Aorta (tissue), 5 donors: ENCODE results near the gene HOXB6. TPM values are rescaled to one million over a fixed set of nuclear protein-coding genes. Genes with fewer than 3 reads are reported as not detected.

Experiments
- ATAC-seq: fragments of 200-7000 bp; cut with Tn5 transposase; one replicate; pipeline ENCODE4 v1.9.1; 2022; ENCODE audit warnings: moderate library complexity; ENCODE audit not compliant: low FRiP score
- DNase-seq, 2 donors: peaks; one replicate each; pipeline ENCODE4 v3.0.0-alpha.2; 2020
- H3K27ac ChIP-seq, 2 donors: one replicate each; pipeline ENCODE4 v1.5.1; 2013; ENCODE audit warnings: low read length in 2 of 2, mild to moderate bottlenecking in 2 of 2, moderate library complexity in 2 of 2, control low read depth in 1 of 2, inconsistent platforms in 1 of 2, low read depth in 1 of 2
- H3K27me3 ChIP-seq, 2 donors: one replicate each; pipeline ENCODE4 v1.6.1; 2013; ENCODE audit warnings: control low read depth in 1 of 2, low read length in 1 of 2, mild to moderate bottlenecking in 1 of 2, moderate library complexity in 1 of 2; ENCODE audit not compliant: insufficient read depth in 2 of 2, control insufficient read depth in 1 of 2
- H3K36me3 ChIP-seq, 2 donors: one replicate each; pipeline ENCODE4 v1.6.1; 2013; ENCODE audit warnings: control low read depth in 1 of 2, low read length in 1 of 2, mild to moderate bottlenecking in 1 of 2; ENCODE audit not compliant: insufficient read depth in 2 of 2, control insufficient read depth in 1 of 2
- H3K4me1 ChIP-seq, 2 donors: one replicate each; pipeline ENCODE4 v1.6.1; 2013; ENCODE audit warnings: low read length in 2 of 2, control low read depth in 1 of 2, mild to moderate bottlenecking in 1 of 2, moderate library complexity in 1 of 2; ENCODE audit not compliant: insufficient read depth in 2 of 2, control insufficient read depth in 1 of 2
- H3K4me3 ChIP-seq, 2 donors: one replicate each; pipeline ENCODE4 v1.5.1; 2013; ENCODE audit warnings: low read length in 2 of 2, control low read depth in 1 of 2, mild to moderate bottlenecking in 1 of 2
- H3K9me3 ChIP-seq: one replicate; pipeline ENCODE4 v1.6.1; 2013; ENCODE audit warnings: mild to moderate bottlenecking, low read length; ENCODE audit not compliant: control insufficient read depth
- WGBS, 2 donors: extraction: QIAGEN DNeasy Blood & Tissue Kit; methylation state at CpG; one replicate each; pipeline ENCODE4 v1.1.7; 2013; 5-methylcytosine and 5-hydroxymethylcytosine counted together
- intact Hi-C, 2 donors: fragments of 100-400 bp; cut with DNase I; formaldehyde crosslinking; loops; one replicate each; pipeline versions ENCODE4 v1.14.2 to v1.15.0; 2022
- microRNA-seq, 2 donors: library from miRNA; unstranded; fragments of <30 nt; microRNA quantifications; one replicate each; pipeline ENCODE4 v1.2.0, GENCODE V29; 2020
- polyA plus RNA-seq, 2 donors: library from polyadenylated mRNA; stranded (reverse); fragments of 200-250 nt; gene quantifications; one replicate each; pipeline ENCODE4 v1.2.3, GENCODE V29; 2013
- total RNA-seq, 2 donors: library from RNA; stranded (reverse); fragmentation: NEBNext Ultra II Directional; extraction: Animal tissue kit (Norgen Biotek cat#: 25700); gene quantifications; one replicate each; pipeline ENCODE4 v1.2.1, GENCODE V29; 2021
- donor health status: healthy with polysubstance abuse.
- donor health status: Bipolar disorder and iron deficiency.
- donor health status: DM: no; HTN: no; CAD: no.
- donor health status: DM: no; HTN: no; CAD: no.
- donor health status: DM: yes; HTN: yes; CAD: no.

HOXB6 gene
- total and polyA plus RNA-seq, 4 donors = 3.9 to 16.8 (median 5.0) TPM

GRCh38 chr17:48546924-48547807 is 57.6 kb downstream of the HOXB6 start:
- intact Hi-C loops = loop anchor here in 1 of 2 donors (1.0 kb wide), 1 partner anchor 30 kb away; no protein-coding TSS in a partner anchor
- no peaks in the 10 kb centered on the region for H3K27me3 ChIP-seq
- peak; percentile 28 for ATAC-seq

GRCh38 chr17:48546137-48546923 is 58.5 kb downstream of the HOXB6 start:
- ATAC-seq (peak; percentile 3), DNase-seq (no peak)
- no peaks in the 10 kb centered on the region for H3K36me3 ChIP-seq
- H3K4me1 ChIP-seq = peaks cover 0 to 4% of the 10 kb centered on the region in 2 donors
- H3K27me3 ChIP-seq = no peaks in the 10 kb centered on the region
- WGBS, 2 donors = 12 to 31% methylated on average over 10 of the region's 10 CpGs
- intact Hi-C loops = no loop called here
- peak overlapping the region in 1 of 2 donors; percentile 5 for H3K4me3 ChIP-seq
- peak overlapping the region; percentile 36 to 59 for H3K27ac ChIP-seq
- no peaks in the 10 kb centered on the region for H3K9me3 ChIP-seq

More at GRCh38 chr17:48546924-48547807, 57.6 kb downstream of the HOXB6 start:
- H3K36me3 ChIP-seq = no peaks in the 10 kb centered on the region
- H3K4me1 ChIP-seq = peaks cover 0 to 4% of the 10 kb centered on the region in 2 donors
- no peak for DNase-seq
- no peaks in the 10 kb centered on the region for H3K9me3 ChIP-seq
- H3K27ac ChIP-seq = peak overlapping the region; percentile 36 to 59
- H3K4me3 ChIP-seq = peak overlapping the region in 1 of 2 donors; percentile 5
- WGBS, 2 donors = 5 to 13% methylated on average over 10 of the region's 10 CpGs

Small RNAs within 50 kb of the gene (microRNA-seq; reads per million reads assigned to microRNA genes)
- 0.99 to 12.5 reads per million in 2 donors for gene MIR196A1

Other genes starting within 250 kb of the HOXB6 start
- 1 to 10 TPM in 1 of 2 donors, under 1 TPM in 1; 0.84 to 3.6 TPM for gene SKAP1, start 174.8 kb downstream of the HOXB6 start, total RNA-seq
- gene SKAP1, start 174.8 kb downstream of the HOXB6 start, polyA plus RNA-seq = 1 to 10 TPM in 1 of 2 donors, not detected in 1; 3.1 TPM
- gene HOXB1, start 74.0 kb downstream of the HOXB6 start, total RNA-seq = not detected
- gene HOXB1, start 74.0 kb downstream of the HOXB6 start, polyA plus RNA-seq = under 1 TPM in 1 of 2 donors, not detected in 1; 0.63 TPM
- 10 to 100 TPM; 25.4 to 36.9 TPM for gene HOXB2, start 59.9 kb downstream of the HOXB6 start, total RNA-seq
- 10 to 100 TPM in 1 of 2 donors, 1 to 10 TPM in 1; 7.6 to 61.0 TPM for gene HOXB2, start 59.9 kb downstream of the HOXB6 start, polyA plus RNA-seq
- 10 to 100 TPM in 1 of 2 donors, 1 to 10 TPM in 1; 6.6 to 17.9 TPM for gene HOXB4, start 26.6 kb downstream of the HOXB6 start, total RNA-seq
- 10 to 100 TPM in 1 of 2 donors, 1 to 10 TPM in 1; 1.4 to 11.5 TPM for gene HOXB4, start 26.6 kb downstream of the HOXB6 start, polyA plus RNA-seq
- 10 to 100 TPM; 20.0 to 62.9 TPM for gene HOXB3, start 14.7 kb downstream of the HOXB6 start, total RNA-seq
- gene HOXB3, start 14.7 kb downstream of the HOXB6 start, polyA plus RNA-seq = 10 to 100 TPM in 1 of 2 donors, 1 to 10 TPM in 1; 2.4 to 30.5 TPM
- gene HOXB5, start 11.2 kb downstream of the HOXB6 start, total RNA-seq = 1 to 10 TPM; 1.4 to 5.9 TPM
- 1 to 10 TPM in 1 of 2 donors, not detected in 1; 3.6 TPM for gene HOXB5, start 11.2 kb downstream of the HOXB6 start, polyA plus RNA-seq
- 10 to 100 TPM in 1 of 2 donors, 1 to 10 TPM in 1; 9.1 to 14.1 TPM for gene HOXB7, start 6.0 kb upstream of the HOXB6 start, total RNA-seq
- gene HOXB7, start 6.0 kb upstream of the HOXB6 start, polyA plus RNA-seq = 10 to 100 TPM; 18.2 to 22.4 TPM
- 1 to 10 TPM; 1.0 to 1.9 TPM for gene HOXB8, start 10.3 kb upstream of the HOXB6 start, total RNA-seq
- under 1 TPM in 1 of 2 donors, not detected in 1; 0.31 TPM for gene HOXB8, start 10.3 kb upstream of the HOXB6 start, polyA plus RNA-seq
- under 1 TPM; 0.33 to 0.39 TPM for gene HOXB9, start 21.4 kb upstream of the HOXB6 start, total RNA-seq
- under 1 TPM in 1 of 2 donors, not detected in 1; 0.75 TPM for gene HOXB9, start 21.4 kb upstream of the HOXB6 start, polyA plus RNA-seq
- not detected for gene PRAC1, start 117.5 kb upstream of the HOXB6 start, total RNA-seq
- gene PRAC1, start 117.5 kb upstream of the HOXB6 start, polyA plus RNA-seq = 10 to 100 TPM in 1 of 2 donors, not detected in 1; 14.0 TPM
- gene PRAC2, start 118.2 kb upstream of the HOXB6 start, total RNA-seq = not detected
- not detected for gene PRAC2, start 118.2 kb upstream of the HOXB6 start, polyA plus RNA-seq
- not detected for gene HOXB13, start 123.8 kb upstream of the HOXB6 start, total RNA-seq
- gene HOXB13, start 123.8 kb upstream of the HOXB6 start, polyA plus RNA-seq = under 1 TPM; 0.18 to 0.25 TPM
- under 1 TPM in 1 of 2 donors, not detected in 1; 0.21 TPM for gene TTLL6, start 212.2 kb upstream of the HOXB6 start, total RNA-seq
- under 1 TPM in 1 of 2 donors, not detected in 1; 0.13 TPM for gene TTLL6, start 212.2 kb upstream of the HOXB6 start, polyA plus RNA-seq
- 100 to 1,000 TPM; 164 to 171 TPM for gene CALCOCO2, start 226.0 kb upstream of the HOXB6 start, total RNA-seq
- gene CALCOCO2, start 226.0 kb upstream of the HOXB6 start, polyA plus RNA-seq = 100 to 1,000 TPM in 1 of 2 donors, 10 to 100 TPM in 1; 80.3 to 149 TPM